HCT116 (cell line): ENCODE data around the gene TULP4. TPM values are rescaled to one million over a fixed set of nuclear protein-coding genes. Genes with fewer than 3 reads are reported as not detected.

Experiments used
- ATAC-seq: fragments of 200-7000 bp; cut with Tn5 transposase; 2 replicates; pipeline ENCODE4 v1.9.1; 2020; ENCODE audit warnings: mild to moderate bottlenecking, moderate library complexity
- BruUV-seq: library from RNA; stranded (reverse); fragments of 400-500 nt; replicated peaks from 2 replicates; lab custom pipeline; 2021; lab: Mats Ljungman, UMichigan
- CTCF ChIA-PET: fragments of 300-600 bp; sonication (Branson Sonifier 250); formaldehyde crosslinking; loops from one replicate; lab custom pipeline; 2021; ENCODE audit warnings: antibody characterized with exemption; lab: Charles Lee
- POLR2A ChIA-PET: fragments of 300-600, 350-600 bp; sonication (Branson Sonifier 250); formaldehyde crosslinking; loops from one replicate; lab custom pipeline; 2021; ENCODE audit warnings: antibody characterized with exemption; lab: Charles Lee
- RAD21 ChIA-PET, 2 experiments: fragments of 300-600 bp; sonication (Branson Sonifier 250); formaldehyde crosslinking; loops; one replicate each; lab custom pipeline; 2023; ENCODE audit warnings: low total read pairs in 2 of 2; ENCODE audit not compliant: uncharacterized antibody in 2 of 2, unreplicated experiment in 2 of 2, low non-redundant PET in 1 of 2; lab: Charles Lee
- DNase-seq: peaks from one replicate; pipeline ENCODE4 v3.0.0-alpha.2; 2010; ENCODE audit warnings: low read depth, low spot score
- H2AFZ ChIP-seq: fragments of 200-600 bp; shearing (Covaris generic), sonication (generic); 2 replicates; pipeline ENCODE4 v1.6.1; 2017; ENCODE audit warnings: low read depth, mixed run types, mixed read lengths, antibody characterized with exemption, low read length; ENCODE audit not compliant: poor library complexity, severe bottlenecking
- H3K27ac ChIP-seq: 2 replicates; pipeline ENCODE4 v1.5.1; 2012; ENCODE audit warnings: low read depth, low read length
- H3K27me3 ChIP-seq: fragments of 200-600 bp; sonication (generic); 2 replicates; pipeline ENCODE4 v1.6.1; 2016; ENCODE audit warnings: mixed run types, low read length, mixed read lengths; ENCODE audit not compliant: insufficient read depth
- H3K36me3 ChIP-seq, 2 experiments: fragments of 200-500 bp in 1 of 2; fragments of 200-600 bp in 1 of 2; sonication (Bioruptor generic) in 1 of 2; sonication (generic) in 1 of 2; 2 replicates each; pipeline versions ENCODE4 v1.5.1 to v1.6.1; 2014 to 2016; ENCODE audit warnings: low read length in 2 of 2, inconsistent platforms in 1 of 2, mixed read lengths in 1 of 2, mixed run types in 1 of 2; ENCODE audit not compliant: insufficient read depth in 2 of 2, control insufficient read depth in 1 of 2
- H3K4me1 ChIP-seq, 2 experiments: fragments of 200-600 bp in 1 of 2; sonication (generic) in 1 of 2; 2 replicates each; pipeline versions ENCODE4 v1.5.1 to v1.6.1; 2012 to 2017; ENCODE audit warnings: low read length in 2 of 2, inconsistent platforms in 1 of 2, mild to moderate bottlenecking in 1 of 2, mixed read lengths in 1 of 2, mixed run types in 1 of 2, moderate library complexity in 1 of 2; ENCODE audit not compliant: insufficient read depth in 2 of 2, control insufficient read depth in 1 of 2
- H3K4me2 ChIP-seq: fragments of 200-600 bp; sonication (generic); 2 replicates; pipeline ENCODE4 v1.6.1; 2017; ENCODE audit warnings: mixed run types, low read length, mixed read lengths
- H3K4me3 ChIP-seq, 2 experiments: fragments of 200-600 bp in 1 of 2; sonication (generic) in 1 of 2; replicated peaks in 1 of 2; 2 replicates each; pipeline ENCODE4 v1.5.1; 2011 to 2016; ENCODE audit warnings: low read length in 2 of 2, control low read depth in 1 of 2, low read depth in 1 of 2, mild to moderate bottlenecking in 1 of 2, mixed read lengths in 1 of 2, mixed run types in 1 of 2
- H3K79me2 ChIP-seq: fragments of 200-600 bp; sonication (generic); 2 replicates; pipeline ENCODE4 v1.6.1; 2017; ENCODE audit warnings: mild to moderate bottlenecking, mixed run types, low read length, moderate library complexity, mixed read lengths; ENCODE audit not compliant: insufficient read depth
- H3K9ac ChIP-seq: fragments of 200-600 bp; sonication (generic); 2 replicates; pipeline ENCODE4 v1.6.1; 2016; ENCODE audit warnings: low read length, mixed read lengths
- H3K9me2 ChIP-seq: fragments of 200-600 bp; sonication (generic), shearing (Covaris generic); 2 replicates; pipeline ENCODE4 v1.6.1; 2017; ENCODE audit warnings: mixed run types, mild to moderate bottlenecking, moderate library complexity; ENCODE audit not compliant: insufficient read depth
- H3K9me3 ChIP-seq, 2 experiments: fragments of 200-500 bp in 1 of 2; fragments of 200-600 bp in 1 of 2; sonication (Bioruptor generic) in 1 of 2; sonication (generic) in 1 of 2; 2 replicates each; pipeline ENCODE4 v1.6.1; 2014 to 2017; ENCODE audit warnings: low read length in 2 of 2, mixed read lengths in 2 of 2, inconsistent platforms in 1 of 2, low read depth in 1 of 2, mild to moderate bottlenecking in 1 of 2, mixed run types in 1 of 2, moderate library complexity in 1 of 2; ENCODE audit not compliant: control insufficient read depth in 1 of 2, insufficient read depth in 1 of 2
- H4K20me1 ChIP-seq: fragments of 200-600 bp; sonication (generic), shearing (Covaris generic); 2 replicates; pipeline ENCODE4 v1.6.1; 2017; ENCODE audit warnings: mixed run types, mild to moderate bottlenecking, moderate library complexity; ENCODE audit not compliant: insufficient read depth
- CBX3 ChIP-seq: IDR thresholded peaks from 2 replicates; pipeline ENCODE4 v1.6.1; 2012; ENCODE audit warnings: low read depth
- CEBPB ChIP-seq: IDR thresholded peaks from 2 replicates; pipeline ENCODE4 v1.6.1; 2012; ENCODE audit warnings: low read depth
- FOSL1 ChIP-seq: IDR thresholded peaks from 2 replicates; pipeline ENCODE4 v1.6.1; 2012; ENCODE audit warnings: low read depth
- JUND ChIP-seq: IDR thresholded peaks from 2 replicates; pipeline ENCODE4 v1.6.1; 2012
- REST ChIP-seq: IDR thresholded peaks from 2 replicates; pipeline ENCODE4 v1.6.1; 2012; ENCODE audit warnings: low read depth
- SP1 ChIP-seq: IDR thresholded peaks from 2 replicates; pipeline ENCODE4 v1.6.1; 2012; ENCODE audit warnings: low read depth
- TCF7L2 ChIP-seq: IDR thresholded peaks from 2 replicates; pipeline ENCODE4 v1.7.0; 2011; ENCODE audit warnings: borderline replicate concordance, inconsistent platforms; ENCODE audit not compliant: insufficient read depth, insufficient read length; ENCODE audit errors: extremely low read depth
- intact Hi-C: fragments of 100-400 bp; cut with micrococcal nuclease; formaldehyde crosslinking; loops from 2 replicates; pipeline ENCODE4 v1.10.0; 2022
- total RNA-seq: library from RNA; stranded (reverse); gene quantifications from one replicate; pipeline ENCODE4 v1.2.1, GENCODE V29; 2021; ENCODE audit not compliant: unreplicated experiment

Gene TULP4
- total RNA-seq, 1 experiment from 2014 or later: 70.8 TPM

DNA sequence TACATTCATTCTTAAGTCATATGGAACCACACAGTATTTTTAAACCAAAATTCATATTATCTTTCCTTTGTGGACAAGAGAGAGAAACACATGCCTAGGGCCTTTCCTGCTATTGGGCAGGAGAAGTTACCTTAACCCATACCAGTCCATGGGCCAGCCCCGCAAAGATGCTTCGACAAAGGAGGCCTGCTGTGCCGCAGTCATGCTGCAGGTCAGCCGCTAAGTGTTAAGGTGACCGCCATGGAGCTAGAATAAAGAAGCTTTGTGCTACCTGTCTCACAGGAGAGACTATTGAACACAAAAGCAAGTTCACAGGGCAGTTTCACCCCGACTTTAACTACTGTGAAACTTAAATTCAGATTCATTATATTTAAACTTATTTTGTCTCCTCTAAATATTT lies 185.4 kb downstream of the TULP4 start (continued):
- TF ChIP-seq SP1 (no peak), TCF7L2 (no peak), JUND (no peak)

DNA sequence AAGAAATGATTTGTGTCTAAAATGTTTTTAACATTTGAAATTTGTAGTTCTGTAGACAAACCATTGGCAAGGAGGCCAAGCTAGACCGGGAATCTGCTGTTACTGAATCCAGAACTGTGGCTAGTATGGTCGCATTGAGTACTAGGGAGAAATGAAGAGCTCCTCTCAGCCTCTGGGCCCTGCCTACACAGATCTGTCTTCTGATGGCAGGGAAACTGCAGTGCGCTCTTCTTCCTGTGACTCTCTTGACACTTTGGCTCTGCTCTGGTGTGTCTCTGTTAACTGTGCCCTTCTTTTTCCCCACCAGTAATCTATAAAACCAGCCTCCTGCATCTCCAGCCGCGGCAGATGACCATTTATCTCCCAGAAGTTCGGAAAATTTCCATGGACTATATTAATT lies 186.1 kb downstream of the TULP4 start:
- no TSS peak for BruUV-seq

More for the DNA sequence above, 186.1 kb downstream of the TULP4 start:
- Histone ChIP-seq H3K4me2 (no peak overlapping the region), H3K27ac (no peak overlapping the region), H3K9me2 (no peaks in the 10 kb centered on the region), H4K20me1 (no peaks in the 10 kb centered on the region), H3K9me3 (no peaks in the 10 kb centered on the region), H3K27me3 (no peaks in the 10 kb centered on the region), H3K4me1 (no peaks in the 10 kb centered on the region), H3K79me2 (no peaks in the 10 kb centered on the region), H2AFZ (no peak overlapping the region), H3K4me3 (no peak overlapping the region), H3K9ac (no peak overlapping the region), H3K36me3 (peaks cover 9 to 13% of the 10 kb centered on the region in 2 experiments; a peak in 1 of 4 replicates)
- RAD21 ChIA-PET: no interaction called here
- POLR2A ChIA-PET: no interaction called here
- DNase-seq: no peak
- TF ChIP-seq CEBPB (no peak), REST (no peak), CBX3 (no peak), JUND (no peak), FOSL1 (no peak)
- intact Hi-C loops: no loop called here
- CTCF ChIA-PET: no interaction called here
- no peak for ATAC-seq
